Anterior cingulate cortex (tissue), 58 donors: Measurements from ENCODE around the gene ZEB1.
A peak's percentile ranks its signal among the peaks of the same experiment; 100 is the strongest.
"Not testable (repeated sequence)": the region's sequence is repeated elsewhere in the genome, so short reads cannot be mapped to it uniquely, and the experiment has no call there.

Experiments used
- DNase-seq, 58 donors: peaks; one replicate each; lab custom pipeline; 2025; lab: John Stamatoyannopoulos, UW

ZEB1 gene

DNA sequence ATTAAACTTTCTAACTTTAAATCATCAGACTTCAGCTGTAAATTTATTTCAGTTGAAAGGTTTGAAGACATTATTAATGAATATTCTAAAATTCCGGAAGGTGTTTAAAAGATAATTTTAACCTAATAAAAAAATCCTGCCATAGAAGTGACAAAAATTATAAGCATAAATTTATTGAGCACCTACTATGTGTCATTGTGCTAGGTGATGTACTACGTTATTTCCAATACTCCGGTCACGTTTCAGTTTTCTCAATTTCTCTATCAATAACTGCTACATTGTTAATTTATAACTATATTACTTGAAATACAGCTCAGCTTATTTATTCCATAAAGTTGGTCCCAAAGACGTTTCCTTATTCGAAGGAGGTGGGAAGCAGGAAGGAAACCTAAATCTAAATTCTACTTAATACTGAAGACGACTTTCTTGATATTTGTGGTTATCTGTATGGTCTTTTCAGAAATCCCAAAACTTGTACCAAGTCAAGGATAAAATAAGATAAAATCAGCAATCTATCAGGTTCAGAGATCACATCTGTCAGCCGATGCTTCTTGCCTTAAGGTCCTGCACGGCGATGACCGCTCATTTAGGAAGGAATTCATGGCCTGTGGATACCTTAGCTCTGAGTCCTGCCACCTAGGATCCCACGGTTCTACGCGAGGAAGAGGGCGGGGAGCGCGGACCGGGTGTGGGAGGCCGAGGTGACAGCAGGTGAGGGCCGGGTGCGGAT is 1.2 kb upstream of the ZEB1 start:
- no peak for DNase-seq

DNA sequence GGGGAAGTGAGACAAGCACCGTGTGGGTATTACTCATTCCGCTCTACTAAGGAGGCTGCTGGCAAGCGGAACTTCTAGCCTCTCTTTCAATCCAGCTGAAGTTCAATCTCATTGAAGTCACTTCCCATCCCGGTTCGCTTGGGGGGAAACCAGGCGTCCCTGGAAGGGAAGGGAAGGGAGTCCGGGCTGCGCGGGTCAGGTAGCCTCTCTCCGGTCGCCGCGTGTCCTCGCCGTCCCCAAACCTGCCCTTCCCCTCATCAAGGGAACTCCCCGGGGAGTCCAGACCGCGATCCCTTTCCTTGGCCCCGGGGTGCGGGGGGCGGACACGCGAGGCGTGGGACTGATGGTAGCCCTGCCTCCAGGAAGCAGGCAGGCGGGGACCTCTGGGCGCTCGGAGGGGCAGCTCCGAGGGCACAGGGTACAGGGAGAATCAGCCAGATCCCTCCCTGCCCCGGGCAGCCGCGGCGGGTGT is 598 bp upstream of the ZEB1 start:
- peak in 39 of 58 donors; percentile 6 to 67 (median 39) for DNase-seq

DNA sequence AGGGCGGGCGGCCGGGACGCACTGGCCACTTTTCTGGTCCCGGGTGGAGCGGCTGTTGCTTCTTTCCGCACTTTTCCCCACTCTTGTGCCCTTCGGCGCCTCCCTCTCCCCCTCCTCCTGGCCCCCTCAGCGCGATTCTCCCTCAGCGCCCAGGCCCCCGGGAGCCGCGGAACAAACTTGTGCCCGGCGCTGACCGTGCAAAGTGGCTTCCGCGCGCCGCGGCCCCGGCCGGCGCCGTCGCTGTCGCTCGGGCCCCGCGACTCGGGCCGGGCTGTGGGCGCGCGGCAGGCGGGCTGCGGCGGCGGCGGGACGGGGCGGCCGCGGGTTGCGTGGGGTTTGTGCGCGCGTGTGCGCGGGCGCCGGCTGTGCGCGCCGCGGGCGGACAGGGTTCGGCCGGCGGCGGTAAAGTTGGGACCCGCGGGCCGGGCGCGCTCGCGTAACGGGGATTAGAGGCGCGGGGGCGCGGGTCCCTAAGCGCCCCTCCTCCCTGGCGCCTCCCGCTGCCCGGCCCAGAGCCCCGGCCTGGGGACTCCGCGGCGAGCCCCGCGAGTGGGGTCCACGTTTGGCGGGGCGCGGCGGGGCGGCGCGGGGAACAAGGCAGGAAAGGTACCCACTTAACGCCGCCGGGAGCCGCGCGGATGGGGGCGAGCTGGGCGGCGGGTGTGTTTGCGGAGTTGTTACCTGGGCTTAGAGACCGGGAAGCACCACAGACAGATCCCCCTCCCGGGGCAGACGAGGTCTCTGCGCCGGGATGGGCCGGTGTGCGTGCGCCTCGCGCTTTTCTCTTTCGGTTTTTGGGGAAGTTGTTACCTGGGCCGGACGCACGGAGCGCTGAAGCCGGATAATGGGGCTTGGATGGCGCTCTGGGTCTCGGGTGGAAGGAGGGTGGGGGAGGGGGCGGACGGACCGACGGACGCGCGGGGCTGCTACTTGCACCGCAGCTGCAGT is 860 bp downstream of the ZEB1 start:
- DNase-seq, result peak in 30 of 58 donors; percentile 7 to 53 (median 20)

DNA sequence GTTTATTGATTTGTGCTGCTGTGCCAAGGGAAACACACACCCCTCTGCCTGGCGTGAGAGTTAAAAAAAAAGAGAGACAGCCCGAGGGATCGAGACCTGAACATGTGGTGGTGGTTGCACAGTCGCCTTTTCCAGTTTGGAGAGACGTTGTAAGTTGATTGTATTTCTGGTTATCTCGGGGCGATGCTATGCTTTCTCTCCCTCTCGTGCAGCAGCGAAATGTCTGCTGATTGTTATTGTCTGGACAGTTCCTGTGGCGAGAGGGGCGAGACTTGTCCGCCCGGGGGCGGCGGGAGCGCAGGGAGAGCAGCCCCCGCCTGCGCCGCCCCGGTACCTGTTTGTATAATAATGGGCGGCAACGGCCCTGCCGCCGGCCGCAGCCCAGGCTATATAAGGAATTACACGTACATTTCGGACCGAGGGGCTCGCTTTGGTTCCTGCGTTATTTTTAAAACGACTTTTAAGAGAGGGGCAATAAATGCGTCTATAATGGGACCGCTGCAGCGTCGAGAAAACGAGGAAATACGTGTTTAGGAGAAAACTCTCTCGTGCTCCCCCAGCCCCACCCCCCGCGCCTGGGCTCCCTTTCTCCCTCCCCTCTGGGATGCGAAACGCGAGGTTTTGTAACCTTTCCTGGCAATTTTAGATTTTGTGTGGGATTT is 1.7 kb downstream of the ZEB1 start:
- DNase-seq, result peak in 30 of 58 donors; percentile 5 to 61 (median 25)

DNA sequence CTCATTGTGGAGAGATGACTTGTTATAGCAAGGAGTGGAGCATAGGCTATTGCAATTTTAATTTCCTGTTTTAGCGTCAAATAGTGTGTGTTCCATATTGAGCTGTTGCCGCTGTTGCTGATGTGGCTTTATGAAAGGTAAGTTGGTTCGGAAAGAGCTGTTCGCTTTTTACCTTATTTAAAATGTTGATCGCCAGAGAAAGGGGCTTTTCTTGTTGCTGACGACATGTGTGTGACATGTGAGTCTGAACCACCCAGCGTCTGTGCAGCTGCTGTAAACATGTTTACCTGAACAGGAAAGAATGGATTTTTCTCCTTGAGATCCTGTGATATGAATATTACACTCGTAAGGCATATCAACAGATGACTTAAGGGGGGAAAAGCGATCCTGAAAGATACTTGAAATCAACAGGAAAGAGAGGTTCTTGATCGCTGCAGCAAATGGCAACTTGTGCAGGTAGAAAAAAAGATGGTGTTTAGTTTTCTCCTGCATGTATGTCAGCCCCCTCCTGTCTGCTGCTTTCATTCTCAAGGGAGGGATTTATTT is 2.5 kb downstream of the ZEB1 start:
- peak in 6 of 58 donors; percentile 1 to 22 (median 10) for DNase-seq

GRCh38 chr10:31322647-31323046 is 3.6 kb downstream of the ZEB1 start:
- peak in 2 of 58 donors; percentile 1 to 4 for DNase-seq

- no peak for DNase-seq
Measured at GRCh38 chr10:31340343-31340742, 21.3 kb downstream of the ZEB1 start.

- no peak for DNase-seq
Measured at GRCh38 chr10:31341552-31341951, 22.5 kb downstream of the ZEB1 start.

DNA sequence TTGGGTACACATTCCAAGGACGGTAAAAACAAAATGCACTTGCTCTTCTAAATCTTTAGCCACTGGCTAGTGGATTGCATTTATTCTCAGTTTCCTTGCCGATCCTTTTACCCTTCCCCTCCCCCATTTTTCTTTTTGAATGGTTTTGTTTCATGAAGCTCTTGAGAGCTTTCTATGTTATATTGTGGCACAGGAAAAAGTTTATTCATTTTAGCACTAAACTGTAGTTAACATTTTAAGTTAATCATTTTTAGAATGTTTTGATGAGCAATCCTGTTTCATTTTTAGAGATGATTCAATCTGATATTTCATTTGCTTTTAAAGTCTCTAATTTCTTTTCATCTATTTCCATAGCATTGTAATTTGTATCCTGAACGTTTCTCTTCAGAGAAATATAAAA is 24.0 kb downstream of the ZEB1 start:
- DNase-seq, result no peak

GRCh38 chr10:31343551-31343950 is 24.5 kb downstream of the ZEB1 start:
- no peak for DNase-seq

DNA sequence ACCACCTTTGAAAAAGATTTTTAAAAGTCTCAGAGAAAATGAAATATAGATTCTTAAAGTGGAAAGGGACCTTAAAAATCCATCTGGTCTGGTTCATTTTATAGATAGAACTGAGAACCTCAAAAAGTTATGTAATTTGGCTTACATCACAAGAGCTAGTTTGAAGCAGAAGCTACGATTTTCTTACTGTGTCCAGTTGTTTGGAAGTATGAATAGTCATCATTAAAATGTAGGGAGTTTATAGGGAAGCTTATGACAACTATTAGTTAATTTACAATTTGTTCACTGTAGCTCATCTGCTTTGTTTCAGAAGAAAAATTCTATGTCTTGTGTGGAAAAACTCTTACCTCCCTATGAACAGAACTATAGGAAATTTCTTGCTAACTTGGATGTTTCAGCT is 26.9 kb downstream of the ZEB1 start:
- DNase-seq, result no peak

DNA sequence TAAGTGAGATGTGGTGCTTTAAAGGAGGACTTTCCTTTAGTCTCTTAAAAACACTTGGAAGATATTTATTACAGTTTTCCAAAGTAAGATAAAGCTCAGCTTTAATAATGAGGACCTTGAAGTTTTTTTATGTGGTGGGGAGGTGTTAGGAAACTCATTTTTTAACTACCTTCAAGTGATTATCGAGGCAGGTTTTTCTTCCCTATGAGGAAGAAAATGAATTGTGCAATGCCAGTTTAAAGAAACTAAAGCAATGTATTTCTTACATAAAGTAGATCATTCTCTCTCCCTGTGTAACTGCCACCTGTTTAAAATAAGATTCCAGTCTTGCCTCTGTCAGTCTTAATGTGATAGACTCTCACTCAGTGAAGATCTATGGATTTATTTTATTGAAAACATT is 27.9 kb downstream of the ZEB1 start:
- DNase-seq, result no peak

- DNase-seq, result no peak
Measured at GRCh38 chr10:31347705-31348104, 28.7 kb downstream of the ZEB1 start.

- peak in 1 of 58 donors; percentile 34 for DNase-seq
Measured at GRCh38 chr10:31350891-31351290, 31.9 kb downstream of the ZEB1 start.

DNA sequence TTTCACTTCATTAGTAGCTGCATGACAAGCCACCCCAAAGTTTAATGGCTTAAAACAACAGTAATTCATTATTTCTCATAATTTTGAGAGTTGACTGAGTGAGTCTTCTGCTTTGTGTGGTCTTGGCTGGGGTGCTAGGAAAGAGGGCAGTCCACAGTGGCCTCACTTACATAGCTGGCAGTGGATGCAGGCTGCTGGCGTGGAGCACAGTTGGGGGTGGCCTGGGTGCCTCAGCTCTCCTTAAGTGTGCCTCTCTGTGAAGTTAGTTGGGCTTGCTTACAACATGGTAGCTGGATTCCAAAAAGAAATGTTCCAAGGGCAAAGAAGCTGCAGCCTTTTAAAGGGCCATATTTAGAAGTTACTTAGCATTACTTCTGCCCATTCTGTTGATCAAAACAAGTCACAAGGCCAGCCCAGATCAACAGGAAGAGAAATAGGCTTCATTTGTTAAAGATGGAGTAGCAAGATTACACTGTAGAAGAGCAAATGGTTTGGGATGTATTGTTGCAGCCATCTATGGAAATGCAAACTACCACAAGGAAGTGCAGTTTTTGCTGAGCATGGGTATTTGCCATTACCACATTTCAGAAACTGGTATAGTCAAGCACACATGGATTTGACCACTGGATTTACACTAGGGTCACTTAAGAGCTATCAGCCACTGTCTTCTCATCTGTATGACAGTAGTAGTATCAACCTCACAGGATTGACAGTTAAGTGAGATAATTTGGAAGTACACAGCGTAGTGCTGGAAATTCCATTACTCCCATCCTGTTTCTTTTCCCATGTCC is 33.6 kb downstream of the ZEB1 start:
- DNase-seq, result peak in 5 of 58 donors; percentile 0 to 9 (median 4)

DNA sequence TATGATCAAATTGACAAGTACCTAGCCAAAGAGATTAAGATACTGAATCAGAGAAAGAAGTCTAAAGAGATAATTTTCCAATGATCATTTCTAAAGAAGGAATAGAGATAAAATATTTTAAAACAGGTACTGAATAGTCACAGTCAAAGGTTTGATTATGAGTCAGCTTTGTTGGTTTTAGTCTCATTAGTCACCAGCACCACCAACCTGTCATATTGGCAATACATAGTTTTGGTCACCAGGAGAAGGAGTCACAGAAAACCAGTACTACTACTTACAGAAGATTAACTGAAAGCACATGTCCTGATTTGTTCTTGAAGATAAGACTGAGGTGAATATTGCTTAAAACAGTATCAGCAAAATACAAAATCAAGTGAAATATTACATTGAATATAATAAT is 34.6 kb downstream of the ZEB1 start:
- DNase-seq, result no peak

GRCh38 chr10:31358688-31359330 is 39.8 kb downstream of the ZEB1 start:
- no peak for DNase-seq

- DNase-seq, result no peak
Measured at GRCh38 chr10:31359979-31360378, 41.0 kb downstream of the ZEB1 start.

DNA sequence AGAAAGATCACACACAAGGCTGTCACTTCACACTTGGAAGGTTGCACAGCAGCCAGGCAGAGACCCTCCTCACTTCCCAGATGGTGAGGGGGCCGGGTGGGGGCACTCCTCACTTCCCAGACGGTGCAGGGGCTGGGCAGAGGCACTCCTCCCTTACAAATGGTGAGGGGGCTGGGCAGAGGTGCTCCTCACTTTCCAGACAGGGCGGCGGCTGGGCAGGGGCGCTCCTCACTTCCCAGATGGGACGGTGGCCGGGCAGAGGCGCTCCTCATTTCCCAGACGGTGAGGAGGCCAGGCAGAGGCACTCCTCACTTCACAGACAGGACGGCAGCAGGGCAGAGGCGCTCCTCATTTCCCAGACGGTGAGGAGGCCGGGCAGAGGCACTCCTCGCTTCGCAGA is 42.5 kb downstream of the ZEB1 start:
- DNase-seq, result not testable (repeated sequence)
